ENCODE results near the gene PDZD4. TPM values are rescaled to one million over a fixed set of nuclear protein-coding genes. Genes with fewer than 3 reads are reported as not detected.

The PDZD4 gene
- total RNA-seq, 6 donors from 2014 or later = 1.6 to 8.9 (median 6.3) TPM

- Histone ChIP-seq H3K9me3 (no peaks in the 10 kb centered on the region), H3K27ac (no peak overlapping the region), H3K27me3 (peaks cover 0 to 12% (median 0%) of the 10 kb centered on the region in 4 donors), H3K4me3 (no peak overlapping the region), H3K4me1 (peaks cover 0 to 7% (median 1%) of the 10 kb centered on the region in 4 donors), H3K36me3 (no peaks in the 10 kb centered on the region)
- TF ChIP-seq CTCF (IDR thresholded peaks at IDR 0.05) (no peak), POLR2AphosphoS5 (IDR thresholded peaks at IDR 0.05) (no peak), EP300 (IDR thresholded peaks at IDR 0.05) (no peak), POLR2A (IDR thresholded peaks at IDR 0.05) (no peak)
- WGBS, 2 donors = 71% methylated on average over 8 of the region's 20 CpGs; no CpG with 5 or more reads in 1 of the 2 donors
- DNase-seq (no peak), ATAC-seq (ENCODE audit: low FRiP score in 2 of 2) (no peak)
Observed at GRCh38 chrX:153776120-153776599, 54.2 kb downstream of the PDZD4 start.

DNA sequence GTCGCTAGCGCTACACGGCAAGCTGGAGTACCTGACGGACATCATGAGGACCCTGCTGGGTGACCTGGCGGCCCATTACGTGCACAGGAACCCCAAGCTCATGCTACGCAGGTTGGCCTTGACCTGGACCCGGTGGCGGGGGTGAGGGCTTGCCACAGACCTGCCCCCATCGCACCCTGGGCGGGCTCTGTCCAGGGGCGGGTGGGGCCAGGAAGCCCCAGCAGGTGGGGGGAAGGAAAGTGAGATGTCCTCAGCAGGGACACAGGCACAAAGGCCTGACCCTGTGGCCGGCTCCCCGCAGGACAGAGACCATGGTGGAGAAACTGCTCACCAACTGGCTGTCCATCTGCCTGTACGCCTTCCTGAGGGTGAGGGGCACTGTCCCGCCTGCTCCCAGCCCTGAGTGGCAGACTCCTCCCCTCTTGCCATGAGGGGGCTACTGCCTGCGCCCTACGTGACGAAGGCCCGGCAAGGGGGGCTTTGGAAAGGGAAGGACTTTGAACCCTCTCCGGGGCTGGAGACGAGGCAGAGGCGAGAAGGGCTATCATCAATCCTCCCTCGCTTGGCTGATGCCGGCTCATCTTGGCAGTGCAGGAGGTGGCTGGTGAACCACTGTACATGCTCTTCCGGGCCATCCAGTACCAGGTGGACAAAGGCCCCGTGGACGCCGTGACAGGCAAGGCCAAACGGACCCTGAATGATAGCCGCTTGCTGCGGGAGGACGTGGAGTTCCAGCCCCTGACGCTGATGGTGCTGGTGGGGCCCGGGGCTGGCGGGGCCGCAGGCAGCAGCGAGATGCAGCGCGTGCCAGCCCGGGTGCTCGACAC is 54.8 kb downstream of the PDZD4 start:
- peaks cover 0 to under 1% (median 0%) of the 10 kb centered on the region in 4 donors for H3K4me1 ChIP-seq
- H3K4me3 ChIP-seq = no peak overlapping the region
- no peak overlapping the region for H3K27ac ChIP-seq
- no peaks in the 10 kb centered on the region for H3K36me3 ChIP-seq
- WGBS, 2 donors = 94% methylated on average over 28 of the region's 42 CpGs; no CpG with 5 or more reads in 1 of the 2 donors
- H3K27me3 ChIP-seq = peaks cover 0 to 9% (median 0%) of the 10 kb centered on the region in 4 donors
- no peaks in the 10 kb centered on the region for H3K9me3 ChIP-seq
- no peak for TF ChIP-seq EP300 (IDR thresholded peaks at IDR 0.05)
- TF ChIP-seq CTCF (IDR thresholded peaks at IDR 0.05) = no peak
- no peak for TF ChIP-seq POLR2AphosphoS5 (IDR thresholded peaks at IDR 0.05)
- TF ChIP-seq POLR2A (IDR thresholded peaks at IDR 0.05) = no peak
- DNase-seq (peak in 1 of 2 donors; percentile 32), ATAC-seq (ENCODE audit: low FRiP score in 2 of 2) (no peak)

DNA sequence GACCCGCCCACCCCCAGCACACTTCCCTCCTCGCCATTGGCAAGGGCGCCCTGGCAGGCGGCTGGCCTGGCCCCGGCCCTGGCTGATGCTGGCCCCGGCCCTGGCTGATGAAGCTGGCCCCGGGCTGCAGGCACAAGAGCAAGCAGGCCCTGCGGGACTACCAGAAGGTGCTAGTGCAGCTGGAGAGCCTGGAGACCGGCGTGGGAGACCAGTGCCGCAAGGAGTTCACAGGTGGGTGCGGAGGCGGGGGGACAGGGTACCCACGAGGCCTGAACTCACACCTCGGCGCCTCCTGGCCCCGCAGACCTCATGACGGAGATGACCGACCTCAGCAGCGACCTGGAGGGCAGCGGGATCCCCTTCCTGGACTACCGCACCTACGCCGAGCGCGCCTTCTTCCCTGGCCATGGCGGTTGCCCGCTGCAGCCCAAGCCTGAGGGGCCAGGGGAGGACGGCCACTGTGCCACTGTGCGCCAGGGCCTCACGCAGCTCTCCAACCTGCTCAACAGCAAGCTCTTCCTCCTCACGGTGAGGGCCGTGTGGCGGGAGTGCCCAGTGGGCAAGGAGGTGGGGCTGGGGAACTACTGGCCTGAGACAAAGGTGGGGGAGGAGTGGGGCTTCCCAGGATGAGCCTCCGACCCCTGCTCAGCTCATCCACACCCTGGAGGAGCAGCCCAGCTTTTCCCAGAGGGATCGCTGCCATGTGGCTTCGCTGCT is 55.6 kb downstream of the PDZD4 start:
- Histone ChIP-seq H3K27ac (no peak overlapping the region), H3K27me3 (peaks cover 0 to 8% (median 0%) of the 10 kb centered on the region in 4 donors), H3K4me3 (no peak overlapping the region), H3K4me1 (no peaks in the 10 kb centered on the region), H3K9me3 (no peaks in the 10 kb centered on the region), H3K36me3 (no peaks in the 10 kb centered on the region)
- ATAC-seq (ENCODE audit: low FRiP score in 2 of 2) (no peak), DNase-seq (peak in 1 of 2 donors; percentile 55)
- 96% methylated on average over 5 to 36 of the region's 37 CpGs for whole genome bisulfite sequencing, 2 donors
- TF ChIP-seq POLR2A (IDR thresholded peaks at IDR 0.05) (no peak), EP300 (IDR thresholded peaks at IDR 0.05) (no peak), CTCF (IDR thresholded peaks at IDR 0.05) (no peak), POLR2AphosphoS5 (IDR thresholded peaks at IDR 0.05) (no peak)

GRCh38 chrX:153773741-153774575 is 56.4 kb downstream of the PDZD4 start:
- H3K9me3 ChIP-seq = no peaks in the 10 kb centered on the region
- no peak for TF ChIP-seq POLR2A (IDR thresholded peaks at IDR 0.05)
- TF ChIP-seq CTCF (IDR thresholded peaks at IDR 0.05) = no peak
- TF ChIP-seq POLR2AphosphoS5 (IDR thresholded peaks at IDR 0.05) = no peak
- no peak for TF ChIP-seq EP300 (IDR thresholded peaks at IDR 0.05)
- no peak overlapping the region for H3K4me3 ChIP-seq
- DNase-seq (peak in 1 of 2 donors; percentile 53), ATAC-seq (ENCODE audit: low FRiP score in 2 of 2) (no peak)
- H3K27ac ChIP-seq = no peak overlapping the region
- peaks cover 0 to 8% (median 0%) of the 10 kb centered on the region in 4 donors for H3K27me3 ChIP-seq
- H3K36me3 ChIP-seq = no peaks in the 10 kb centered on the region
- no peaks in the 10 kb centered on the region for H3K4me1 ChIP-seq
- 97% methylated on average over 47 of the region's 48 CpGs; no CpG with 5 or more reads in 1 of the 2 donors for WGBS, 2 donors
